ENCODE results near the gene SRRM4. TPM values are rescaled to one million over a fixed set of nuclear protein-coding genes. Genes with fewer than 3 reads are reported as not detected.

SRRM4 gene
- total RNA-seq, 2 experiments from 2014 or later: not detected

- TF ChIP-seq, protein P1, sequence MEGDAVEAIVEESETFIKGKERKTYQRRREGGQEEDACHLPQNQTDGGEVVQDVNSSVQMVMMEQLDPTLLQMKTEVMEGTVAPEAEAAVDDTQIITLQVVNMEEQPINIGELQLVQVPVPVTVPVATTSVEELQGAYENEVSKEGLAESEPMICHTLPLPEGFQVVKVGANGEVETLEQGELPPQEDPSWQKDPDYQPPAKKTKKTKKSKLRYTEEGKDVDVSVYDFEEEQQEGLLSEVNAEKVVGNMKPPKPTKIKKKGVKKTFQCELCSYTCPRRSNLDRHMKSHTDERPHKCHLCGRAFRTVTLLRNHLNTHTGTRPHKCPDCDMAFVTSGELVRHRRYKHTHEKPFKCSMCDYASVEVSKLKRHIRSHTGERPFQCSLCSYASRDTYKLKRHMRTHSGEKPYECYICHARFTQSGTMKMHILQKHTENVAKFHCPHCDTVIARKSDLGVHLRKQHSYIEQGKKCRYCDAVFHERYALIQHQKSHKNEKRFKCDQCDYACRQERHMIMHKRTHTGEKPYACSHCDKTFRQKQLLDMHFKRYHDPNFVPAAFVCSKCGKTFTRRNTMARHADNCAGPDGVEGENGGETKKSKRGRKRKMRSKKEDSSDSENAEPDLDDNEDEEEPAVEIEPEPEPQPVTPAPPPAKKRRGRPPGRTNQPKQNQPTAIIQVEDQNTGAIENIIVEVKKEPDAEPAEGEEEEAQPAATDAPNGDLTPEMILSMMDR (IDR thresholded peaks at IDR 0.05): no peak
- Mint-ChIP-seq H3K36me3 (ENCODE audit: low read depth) (no peaks in the 10 kb centered on the region), H3K9me3 (no peaks in the 10 kb centered on the region), H3K27ac (no peak overlapping the region), H3K4me1 (ENCODE audit: low read depth) (no peaks in the 10 kb centered on the region), H3K27me3 (no peaks in the 10 kb centered on the region), H3K4me3 (no peak overlapping the region)
- ChIA-PET POLR2A (interaction anchor here (1.5 kb wide), 1 partner anchor 17 kb away, joined by 3 read pairs; no protein-coding TSS in a partner anchor), CTCF (no interaction called here)
- intact Hi-C loops (cut with micrococcal nuclease): no loop called here
- ATAC-seq (no peak), DNase-seq (no peak)
Observed at GRCh38 chr12:119071638-119072231, 90.4 kb downstream of the SRRM4 start.

DNA sequence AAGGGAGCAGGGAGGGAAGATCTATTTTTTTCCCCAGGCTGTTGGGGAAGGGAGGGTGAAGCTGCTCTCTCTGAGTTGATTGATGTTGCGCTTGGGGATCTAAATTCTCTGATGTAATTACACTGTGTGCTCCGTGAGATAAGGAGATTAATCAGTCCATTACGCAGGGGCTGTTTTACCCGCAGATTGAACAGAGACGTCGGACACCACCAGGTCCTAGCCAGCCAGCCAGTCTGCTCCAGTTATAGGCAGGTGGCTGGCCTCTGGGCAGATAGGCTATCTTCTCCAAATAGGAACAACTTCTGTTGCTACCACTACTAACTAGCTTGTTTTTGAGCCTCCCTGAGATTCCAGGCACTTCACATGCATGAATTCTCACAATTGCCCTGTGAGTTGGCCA, 91.1 kb downstream of the SRRM4 start:
- Mint-ChIP-seq H3K9me3 (no peaks in the 10 kb centered on the region), H3K4me1 (ENCODE audit: low read depth) (no peaks in the 10 kb centered on the region), H3K27me3 (no peaks in the 10 kb centered on the region), H3K4me3 (no peak overlapping the region), H3K36me3 (ENCODE audit: low read depth) (no peaks in the 10 kb centered on the region), H3K27ac (no peak overlapping the region)
- intact Hi-C loops (cut with micrococcal nuclease): no loop called here
- ATAC-seq (no peak), DNase-seq (no peak)
- CTCF ChIA-PET: no interaction called here
- POLR2A ChIA-PET: interaction anchor here (1.5 kb wide), 1 partner anchor 16 kb away, joined by 3 read pairs; no protein-coding TSS in a partner anchor
- TF ChIP-seq, protein P1 (IDR thresholded peaks at IDR 0.05): no peak

DNA sequence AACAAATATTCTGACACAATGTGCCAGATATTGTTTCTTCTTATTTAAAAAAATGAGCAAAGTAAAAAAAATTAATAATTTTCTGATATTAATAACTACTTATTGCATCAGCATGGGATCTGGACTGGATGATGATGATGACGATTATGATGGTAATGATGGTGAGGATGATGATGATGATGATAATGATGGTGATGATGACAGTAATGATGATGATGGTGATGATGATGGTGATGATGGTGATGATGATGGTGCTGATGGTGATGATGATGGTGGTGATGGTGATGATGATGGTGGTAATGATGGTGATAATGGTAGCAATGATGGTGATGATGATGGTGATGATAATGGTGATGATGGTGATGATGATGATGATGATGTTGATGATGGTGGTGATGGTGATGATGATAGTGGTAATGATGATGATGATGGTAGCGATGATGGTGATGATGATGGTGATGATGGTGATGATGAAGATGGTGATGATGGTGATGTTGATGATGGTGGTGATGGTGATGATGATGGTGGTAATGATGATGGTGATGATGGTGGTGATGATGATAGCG, 94.0 kb downstream of the SRRM4 start:
- POLR2A ChIA-PET: no interaction called here
- Mint-ChIP-seq H3K9me3 (no peaks in the 10 kb centered on the region), H3K36me3 (ENCODE audit: low read depth) (no peaks in the 10 kb centered on the region), H3K27ac (no peak overlapping the region), H3K4me3 (no peak overlapping the region), H3K27me3 (no peaks in the 10 kb centered on the region), H3K4me1 (ENCODE audit: low read depth) (no peaks in the 10 kb centered on the region)
- CTCF ChIA-PET: no interaction called here
- TF ChIP-seq, protein P1 (IDR thresholded peaks at IDR 0.05): no peak
- intact Hi-C loops (cut with micrococcal nuclease): no loop called here
- DNase-seq: no peak
- ATAC-seq: no peak

DNA sequence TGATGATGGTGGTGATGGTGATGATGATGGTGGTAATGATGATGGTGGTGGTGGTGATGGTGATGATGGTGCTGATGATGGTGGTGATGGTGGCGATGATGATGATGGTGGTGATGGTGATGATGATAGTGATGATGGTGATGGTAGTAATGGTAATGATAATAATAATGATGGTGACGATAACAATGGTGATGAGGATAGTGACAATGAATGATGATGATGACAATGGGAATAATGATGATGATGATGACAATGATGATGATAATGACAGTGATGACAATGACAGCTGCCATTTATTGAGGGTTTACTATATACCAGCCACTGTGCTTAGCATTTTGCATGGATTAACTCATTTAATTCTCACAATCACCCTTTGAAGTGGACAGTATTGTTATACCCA, 94.6 kb downstream of the SRRM4 start:
- no peak for DNase-seq
- Mint-ChIP-seq H3K4me3 (no peak overlapping the region), H3K27ac (no peak overlapping the region), H3K36me3 (ENCODE audit: low read depth) (no peaks in the 10 kb centered on the region), H3K27me3 (no peaks in the 10 kb centered on the region), H3K4me1 (ENCODE audit: low read depth) (no peaks in the 10 kb centered on the region), H3K9me3 (no peaks in the 10 kb centered on the region)
- intact Hi-C loops (cut with micrococcal nuclease): no loop called here
- CTCF ChIA-PET: no interaction called here
- TF ChIP-seq, protein P1 (IDR thresholded peaks at IDR 0.05): no peak
- no peak for ATAC-seq
- POLR2A ChIA-PET: no interaction called here

GRCh38 chr12:119079530-119079929, 98.2 kb downstream of the SRRM4 start:
- H3K4me3 Mint-ChIP-seq: no peak overlapping the region
- TF ChIP-seq, protein P1 (IDR thresholded peaks at IDR 0.05): no peak
- H3K9me3 Mint-ChIP-seq: no peaks in the 10 kb centered on the region
- ATAC-seq: no peak
- no peaks in the 10 kb centered on the region for H3K27me3 Mint-ChIP-seq
- intact Hi-C loops (cut with micrococcal nuclease): no loop called here
- POLR2A ChIA-PET: no interaction called here
- no peak overlapping the region for H3K27ac Mint-ChIP-seq
- DNase-seq: no peak
- H3K36me3 Mint-ChIP-seq (ENCODE audit: low read depth): no peaks in the 10 kb centered on the region
- H3K4me1 Mint-ChIP-seq (ENCODE audit: low read depth): no peaks in the 10 kb centered on the region
- CTCF ChIA-PET: no interaction called here

Data from activated CD8-positive, alpha-beta T cell treated with anti-CD3 and anti-CD28 coated beads for 36 hours (primary cell).